HG03280 (cell line): ENCODE data around the gene MAGIX.
A peak's percentile ranks its signal among the peaks of the same experiment; 100 is the strongest.
"Not testable (repeated sequence)": the region's sequence is repeated elsewhere in the genome, so short reads cannot be mapped to it uniquely, and the experiment has no call there.

ENCODE experiments used
- ATAC-seq: cut with Tn5 transposase; IDR thresholded peaks from one replicate; pipeline ENCODE4 v1.9.1; 2021; ENCODE audit warnings: mild to moderate bottlenecking, moderate library complexity; ENCODE audit not compliant: unreplicated experiment

MAGIX gene

DNA sequence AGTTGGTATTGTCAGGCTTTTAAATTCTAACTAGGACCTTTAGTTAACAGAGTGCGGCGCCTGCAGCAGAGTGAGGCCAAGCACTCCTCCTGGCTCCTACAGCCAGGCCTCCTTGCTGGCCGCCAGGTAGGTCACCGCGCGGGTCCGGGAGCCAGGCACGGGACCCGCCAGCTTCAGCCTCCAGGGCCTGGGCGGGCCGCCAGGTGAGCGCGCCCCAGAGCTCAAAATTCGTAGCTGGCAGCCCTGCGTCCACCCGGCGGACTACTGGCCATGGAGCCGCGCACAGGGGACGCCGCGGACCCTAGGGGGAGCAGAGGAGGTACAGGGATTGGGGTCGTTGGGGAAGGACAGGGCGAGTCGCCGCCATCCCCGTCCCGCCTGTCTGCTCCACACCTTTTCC lies at the start of gene MAGIX:
TSS of gene MAGIX (plus strand) at position 139 of the 400 bp plus-strand sequence. CDS start at position 271, 132 bp downstream.
- ATAC-seq, result no peak

DNA sequence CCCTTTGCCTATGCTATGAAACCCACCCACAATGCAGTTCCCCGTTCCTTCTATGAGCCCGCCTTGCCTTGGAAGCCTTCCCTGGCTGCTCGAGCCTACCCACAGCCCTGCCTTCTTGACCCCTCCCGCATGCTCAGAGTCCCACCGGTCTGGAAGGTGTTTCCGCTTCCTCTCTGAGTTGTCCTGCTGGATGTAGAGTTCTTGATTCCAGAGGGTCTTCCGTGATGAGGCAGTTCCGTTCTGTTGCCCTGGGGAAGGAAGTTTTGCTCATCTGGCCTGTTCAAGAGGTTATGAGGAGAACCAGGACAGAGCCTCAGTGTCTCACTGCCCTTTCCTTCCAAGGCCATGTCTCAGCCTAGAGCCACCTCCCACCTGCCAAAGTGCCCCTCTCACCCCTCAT lies 46.5 kb upstream of the MAGIX start:
- no peak for ATAC-seq

DNA sequence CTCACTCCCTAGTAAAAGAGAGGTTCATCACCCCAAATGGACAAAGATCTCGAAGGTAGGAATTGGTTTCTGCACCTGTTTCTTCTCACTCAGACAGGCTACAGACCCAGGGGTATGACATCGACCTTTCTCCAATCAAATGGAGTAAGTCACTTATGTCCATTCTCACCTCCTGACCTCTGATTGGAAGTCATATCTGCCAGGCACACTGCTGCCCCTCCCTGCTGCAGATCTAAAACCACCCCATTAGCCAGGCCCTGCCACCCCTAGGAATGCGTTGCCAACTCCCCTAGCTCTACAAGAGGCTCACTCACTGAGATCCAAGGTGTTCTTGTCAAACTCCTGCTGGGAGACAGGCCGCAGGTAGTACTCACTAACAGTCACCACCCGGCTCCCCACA lies 45.8 kb upstream of the MAGIX start:
- ATAC-seq, result no peak

DNA sequence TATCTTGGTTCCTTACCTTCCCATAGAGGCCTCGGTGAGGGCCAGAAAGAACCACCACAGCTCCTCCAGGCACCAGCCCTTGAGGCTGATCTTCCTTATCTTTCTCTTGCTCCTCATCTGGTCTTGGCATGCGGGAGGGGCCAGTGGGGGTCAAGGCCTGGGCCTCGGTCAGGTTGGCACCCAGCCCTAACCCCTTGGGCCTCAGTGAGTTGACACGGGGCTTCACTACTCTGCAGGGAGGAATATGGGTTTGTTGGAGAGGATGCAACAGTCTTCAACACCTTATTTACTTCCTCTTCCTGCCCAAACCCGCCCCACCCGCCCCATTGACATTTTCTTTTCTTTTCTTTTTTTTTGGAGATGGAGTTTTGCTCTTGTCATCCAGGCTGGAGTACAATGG lies 45.0 kb upstream of the MAGIX start:
- no peak for ATAC-seq

DNA sequence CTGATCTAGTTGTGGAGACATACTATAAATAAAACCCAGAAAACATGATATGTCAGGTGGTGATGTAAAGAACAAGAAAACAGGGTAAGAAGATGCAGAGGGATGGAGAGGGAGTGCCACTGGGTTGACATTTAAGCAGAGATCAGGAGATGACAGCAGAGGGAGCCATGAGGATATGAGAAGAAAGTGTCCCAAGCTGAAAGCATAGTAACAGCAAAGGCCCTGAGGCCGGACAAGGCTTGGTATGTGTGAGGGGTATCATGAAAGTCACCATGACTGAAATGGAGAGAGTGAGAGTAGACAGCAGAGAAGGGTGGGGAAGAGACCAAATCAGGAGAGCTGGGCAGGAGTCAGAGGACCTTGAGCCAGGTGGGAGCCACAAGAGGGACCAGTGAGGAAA lies 42.5 kb upstream of the MAGIX start:
- ATAC-seq, result no peak

DNA sequence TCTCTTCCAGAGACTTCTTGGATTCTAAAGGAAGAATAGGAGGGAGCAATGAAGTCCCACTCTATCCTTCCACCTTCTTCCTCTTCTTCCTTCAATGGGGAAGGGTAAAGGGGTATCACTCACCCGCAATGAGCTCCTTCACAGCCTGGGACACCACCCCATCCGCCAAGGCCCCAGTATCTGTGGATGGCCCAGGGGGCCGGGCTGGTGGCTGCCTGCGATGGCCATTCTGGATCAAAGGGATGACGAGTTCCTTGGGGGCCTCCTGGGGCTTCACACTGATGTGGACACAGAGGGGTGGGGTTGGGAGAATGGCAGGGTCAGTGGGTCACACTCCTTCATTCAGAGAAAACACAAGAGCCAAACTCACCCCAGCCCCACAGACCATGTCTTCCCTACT lies 40.1 kb upstream of the MAGIX start:
- ATAC-seq, result no peak

DNA sequence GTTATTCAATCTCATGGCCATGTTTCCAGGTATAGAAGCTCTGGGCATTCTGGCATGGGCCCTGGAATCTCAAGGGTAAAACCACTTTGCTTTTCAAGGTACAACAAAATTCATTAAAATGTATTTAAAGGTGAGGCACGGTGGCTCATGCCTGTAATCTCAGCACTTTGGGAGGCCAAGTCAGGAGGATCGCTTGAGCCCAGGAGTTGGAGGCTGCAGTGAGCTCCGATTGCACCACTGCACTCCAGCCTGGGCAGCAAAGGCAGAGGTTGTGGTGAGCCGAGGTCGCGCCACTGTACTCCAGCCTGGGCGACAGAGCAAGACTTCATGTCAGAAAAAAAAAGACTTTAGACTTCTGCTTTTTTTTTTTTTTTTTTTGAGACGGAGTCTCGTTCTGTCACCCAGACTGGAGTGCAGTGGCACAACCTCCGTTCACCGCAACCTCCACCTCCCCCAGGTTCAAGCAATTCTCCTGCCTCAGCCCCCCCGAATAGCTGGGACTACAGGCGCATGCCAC lies 34.8 kb upstream of the MAGIX start:
- ATAC-seq, result not testable (repeated sequence)

DNA sequence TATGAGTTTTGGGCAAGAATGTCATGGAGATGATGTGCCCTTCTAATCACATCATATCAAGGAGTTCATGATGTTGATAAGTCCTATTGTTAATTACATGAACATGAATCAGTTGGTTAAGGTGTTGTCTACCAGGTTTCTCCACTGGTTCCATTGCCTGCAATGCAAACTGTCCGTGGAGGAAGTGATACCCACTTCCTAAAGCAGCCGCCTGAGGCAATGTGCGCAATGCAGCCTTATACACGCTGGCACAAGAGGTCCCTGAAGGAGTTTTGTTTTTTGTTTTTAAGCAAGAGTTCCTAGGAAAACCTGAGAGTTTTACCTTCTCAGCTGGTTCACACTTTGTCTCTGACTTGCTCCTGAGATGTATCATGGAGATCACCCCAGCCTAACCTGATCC lies 33.1 kb upstream of the MAGIX start:
- ATAC-seq, result no peak

DNA sequence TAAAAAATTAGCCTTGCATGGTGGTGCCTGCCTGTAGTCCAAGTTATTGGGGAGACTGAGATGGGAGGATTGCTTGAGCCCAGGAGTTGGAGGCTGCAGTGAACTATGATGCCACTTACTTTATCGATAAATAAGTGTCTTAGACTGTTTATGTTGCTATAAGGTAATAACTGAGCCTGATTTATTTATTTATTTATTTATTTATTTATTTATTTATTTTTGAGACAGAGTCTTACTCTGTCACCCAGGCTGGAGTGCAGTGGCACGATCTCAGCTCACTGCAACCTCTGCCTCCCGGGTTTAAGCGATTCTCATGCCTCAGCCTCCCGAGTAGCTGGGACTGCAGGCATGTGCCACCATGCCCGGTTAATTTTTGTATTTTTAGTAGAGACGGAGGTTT lies 30.3 kb upstream of the MAGIX start:
- ATAC-seq, result not testable (repeated sequence)

DNA sequence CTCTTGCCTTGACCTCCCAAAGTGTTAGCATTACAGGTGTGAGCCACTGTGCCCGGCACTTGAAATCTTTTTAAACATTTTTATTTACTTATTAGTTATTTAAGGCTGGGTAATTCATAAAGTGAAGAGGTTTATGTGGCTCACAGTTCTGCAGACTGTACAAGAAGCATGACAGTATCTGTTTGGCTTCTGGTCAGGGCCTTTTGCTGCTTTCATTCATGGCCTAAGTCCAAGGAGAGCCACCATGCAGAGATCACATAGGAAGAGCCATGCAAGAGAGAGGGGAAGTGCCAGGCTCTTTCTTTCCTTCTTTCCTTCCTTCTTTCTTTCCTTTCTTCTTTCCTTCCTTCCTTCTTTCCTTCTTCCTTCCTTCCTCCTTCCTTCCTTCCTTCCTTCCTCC lies 28.8 kb upstream of the MAGIX start:
- no peak for ATAC-seq

DNA sequence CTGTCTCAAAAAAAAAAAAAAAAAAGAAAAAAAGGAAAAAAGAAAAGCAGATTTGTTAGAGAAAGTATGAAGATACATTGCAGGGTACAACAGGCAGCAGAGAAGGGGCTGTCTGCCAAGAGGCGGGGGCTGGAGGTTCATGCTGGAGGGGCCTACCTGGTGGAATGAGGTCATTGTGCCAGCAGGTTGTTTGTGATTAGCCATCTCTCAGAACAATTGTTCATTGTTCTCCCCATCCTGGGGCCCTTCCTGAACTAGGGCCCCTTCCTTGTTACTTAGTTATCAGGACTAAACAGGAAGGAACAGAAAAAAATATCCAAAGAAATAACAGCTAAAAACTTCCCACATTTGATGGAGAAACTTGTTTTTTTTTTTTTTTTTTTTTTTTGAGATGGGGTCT lies 25.1 kb upstream of the MAGIX start:
- ATAC-seq, result no peak

DNA sequence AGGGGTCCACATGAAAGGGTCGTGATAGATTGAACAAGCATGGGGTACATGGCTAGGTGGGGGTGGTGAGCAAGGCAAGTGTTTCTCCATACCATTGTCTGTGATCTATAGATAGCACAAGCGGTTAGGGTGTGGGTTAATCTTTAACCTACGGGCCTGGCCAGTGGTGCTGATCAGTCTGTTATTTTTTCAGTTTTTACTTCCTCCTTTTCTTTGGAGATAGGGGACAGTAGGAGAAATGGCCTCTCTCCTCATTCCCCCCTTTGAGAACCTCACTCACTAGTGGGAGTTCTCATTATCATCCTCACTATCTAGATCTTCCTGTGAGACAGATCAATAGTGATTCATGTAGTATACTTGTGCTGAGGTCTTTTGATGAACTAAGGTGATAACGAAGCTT lies 22.8 kb upstream of the MAGIX start:
- ATAC-seq, result no peak

DNA sequence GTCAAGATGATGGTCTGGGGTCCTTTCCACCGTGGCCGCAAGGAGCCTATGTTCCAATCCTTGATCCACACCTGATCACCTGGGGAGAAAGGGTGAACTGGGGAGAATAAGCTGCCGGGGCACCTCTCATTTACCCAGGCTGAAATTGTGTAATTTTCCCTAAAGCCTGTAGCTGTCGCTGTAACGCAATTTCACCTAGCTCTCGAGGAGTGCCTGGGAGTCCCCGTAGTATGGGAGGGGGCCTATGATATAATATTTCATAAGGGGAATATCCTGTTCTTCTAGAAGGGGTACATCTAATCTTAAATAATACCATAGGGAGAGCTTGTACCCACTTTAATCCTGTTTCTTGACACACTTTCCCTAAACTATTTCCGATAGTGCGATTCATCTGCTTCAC lies 20.3 kb upstream of the MAGIX start:
- ATAC-seq, result not testable (repeated sequence)

DNA sequence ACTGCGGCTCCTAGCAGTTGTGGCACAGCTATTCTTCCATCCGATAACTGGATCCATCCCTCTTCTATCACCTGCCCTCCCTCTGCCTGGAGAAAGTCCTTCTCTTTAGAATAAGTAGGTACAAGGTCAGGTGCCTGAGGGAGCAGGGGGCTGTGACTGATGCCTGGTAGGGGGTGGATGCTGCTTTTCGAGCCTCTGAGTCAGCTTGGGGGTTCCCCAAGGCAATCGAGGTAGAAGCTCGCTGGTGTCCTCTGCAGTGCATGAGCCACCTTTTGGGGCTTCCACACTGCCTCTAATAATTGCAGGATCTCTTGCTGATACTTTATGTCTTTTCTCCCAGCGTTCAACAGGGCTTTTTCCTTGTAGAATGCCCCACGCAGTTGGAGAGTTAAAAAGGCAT lies 19.4 kb upstream of the MAGIX start:
- not testable (repeated sequence) for ATAC-seq

DNA sequence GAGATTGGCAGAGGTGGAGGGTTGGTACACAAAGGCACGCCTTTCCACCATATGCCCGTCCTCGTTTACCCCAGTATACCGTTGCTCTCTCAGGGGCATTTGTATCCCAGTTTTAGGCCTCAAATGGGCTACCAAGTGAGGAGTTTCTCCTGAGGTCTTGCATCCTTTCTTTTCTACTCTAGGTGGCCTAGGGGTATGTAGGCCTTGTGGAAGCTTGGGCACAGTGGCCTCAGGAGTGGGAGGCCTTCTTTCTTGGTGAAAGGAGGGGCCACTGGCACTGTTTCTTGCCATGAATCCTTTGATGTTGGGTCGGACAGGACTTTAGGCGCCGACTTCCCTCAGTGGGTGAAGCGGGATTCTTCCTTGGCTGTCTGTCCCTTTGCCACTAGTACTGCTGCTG lies 15.3 kb upstream of the MAGIX start:
- no peak for ATAC-seq

DNA sequence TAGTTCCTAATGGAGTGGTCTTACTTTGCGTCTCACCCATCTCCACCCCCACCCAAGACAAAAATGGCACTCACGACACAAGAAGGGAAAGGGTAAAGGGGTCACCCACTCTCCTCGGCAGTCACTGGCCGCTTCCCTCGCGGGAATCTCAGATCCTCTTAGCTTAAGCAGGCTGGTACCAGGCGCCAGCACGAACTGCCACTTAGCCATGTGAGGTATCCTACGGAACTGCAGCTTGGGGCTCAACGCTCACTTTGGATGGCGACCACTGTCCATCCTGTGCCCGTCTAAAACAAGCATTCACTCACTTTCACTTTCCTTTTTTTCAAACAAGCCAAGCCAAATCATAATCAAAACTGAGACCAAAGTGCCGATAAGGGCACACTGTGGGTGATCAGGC lies 14.6 kb upstream of the MAGIX start:
- ATAC-seq, result no peak

DNA sequence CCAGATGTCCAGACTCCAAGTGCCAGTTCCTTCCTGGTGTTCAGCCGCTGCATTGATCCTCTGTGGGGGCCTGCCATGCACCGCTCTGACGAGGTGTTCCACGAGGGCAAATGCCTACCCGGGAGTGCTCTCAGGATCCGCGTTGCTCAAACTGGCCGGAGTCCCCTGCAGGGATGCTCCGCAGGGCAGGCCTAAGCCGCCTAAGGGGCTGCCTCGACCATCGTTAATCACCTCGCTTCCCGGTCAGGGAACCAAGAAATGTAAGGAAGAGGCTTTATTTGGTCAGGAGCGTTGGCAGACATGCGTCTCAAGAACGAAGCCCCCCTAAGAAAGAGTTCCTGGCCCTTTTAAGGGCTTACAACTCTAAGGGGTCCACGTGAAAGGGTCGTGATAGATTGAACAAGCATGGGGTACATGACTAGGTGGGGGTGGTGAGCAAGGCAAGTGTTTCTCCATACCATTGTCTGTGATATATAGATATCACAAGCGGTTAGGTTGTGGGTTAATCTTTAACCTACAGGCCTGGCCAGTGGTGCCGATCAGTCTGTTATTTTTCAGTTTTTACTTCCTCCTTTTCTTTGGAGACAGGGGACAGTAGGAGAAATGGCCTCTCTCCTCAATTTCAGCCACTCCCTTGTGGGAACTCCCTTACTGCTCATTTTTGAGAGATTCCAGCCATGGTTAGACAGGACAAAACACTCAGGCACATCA lies 14.0 kb upstream of the MAGIX start:
- not testable (repeated sequence) for ATAC-seq

DNA sequence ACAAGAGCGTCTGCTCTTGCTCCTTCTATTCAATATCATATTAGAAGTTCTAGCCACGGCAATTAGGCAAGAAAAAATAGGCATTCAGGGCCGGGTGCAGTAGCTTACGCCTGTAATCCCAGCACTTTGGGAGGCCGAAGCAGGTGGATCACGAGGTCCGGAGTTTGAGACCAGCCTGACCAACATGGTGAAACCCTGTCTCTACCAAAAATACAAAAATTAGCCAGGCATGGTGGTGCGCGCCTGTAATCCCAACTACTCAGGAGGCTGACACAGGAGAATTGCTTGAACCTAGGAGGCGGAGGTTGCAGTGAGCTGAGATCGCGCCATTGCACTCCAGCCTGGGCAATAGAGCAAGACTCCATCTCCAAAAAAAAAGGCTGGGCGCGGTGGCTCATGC lies 13.3 kb upstream of the MAGIX start:
- not testable (repeated sequence) for ATAC-seq

DNA sequence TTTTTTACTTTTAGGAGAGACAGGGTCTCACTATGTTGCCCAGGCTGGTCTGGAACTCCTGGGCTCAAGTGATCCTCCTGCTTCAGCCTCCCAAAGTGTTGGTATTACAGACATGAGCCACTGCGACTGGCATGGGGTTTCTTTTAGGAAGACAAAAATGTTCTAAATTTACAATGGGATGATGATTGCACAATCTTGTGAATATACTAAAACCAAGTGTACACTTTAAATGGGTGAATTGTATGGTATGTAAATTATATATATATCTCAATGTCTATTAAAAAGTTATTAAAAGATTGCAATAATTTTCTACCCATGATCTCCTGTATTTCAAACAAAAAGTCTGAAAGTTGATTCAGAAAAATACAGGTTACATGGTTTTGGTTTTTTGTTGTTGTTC lies 9.1 kb upstream of the MAGIX start:
- ATAC-seq, result no peak

DNA sequence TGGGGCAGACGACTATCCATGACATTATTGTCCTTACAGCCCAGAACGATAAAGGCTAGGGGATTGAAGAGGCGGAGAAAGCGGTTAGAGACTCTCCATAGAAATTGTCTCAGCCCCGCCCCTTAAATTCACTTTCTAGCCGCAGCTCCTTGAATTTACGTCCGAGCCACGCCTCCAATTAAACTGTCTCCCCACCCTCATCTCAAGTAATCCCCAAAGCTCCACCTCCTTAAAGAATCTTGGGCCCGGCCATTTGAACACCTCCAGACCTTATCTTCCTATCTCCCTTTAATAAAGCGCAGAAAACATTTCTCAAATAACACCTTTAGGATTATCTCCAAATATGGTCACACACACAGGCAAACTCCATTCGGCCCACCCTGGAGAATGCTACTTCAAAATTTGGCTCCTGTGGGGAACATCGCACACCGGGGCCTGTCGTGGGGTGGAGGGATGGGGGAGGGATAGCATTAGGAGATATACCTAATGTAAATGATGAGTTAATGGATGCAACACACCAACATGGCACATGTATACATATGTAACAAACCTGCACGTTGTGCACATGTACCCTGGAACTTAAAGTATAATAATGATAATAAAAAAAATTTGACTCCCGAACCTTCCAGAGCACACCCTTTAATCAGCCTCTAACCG lies 7.2 kb upstream of the MAGIX start:
- peak; percentile 8 for ATAC-seq

DNA sequence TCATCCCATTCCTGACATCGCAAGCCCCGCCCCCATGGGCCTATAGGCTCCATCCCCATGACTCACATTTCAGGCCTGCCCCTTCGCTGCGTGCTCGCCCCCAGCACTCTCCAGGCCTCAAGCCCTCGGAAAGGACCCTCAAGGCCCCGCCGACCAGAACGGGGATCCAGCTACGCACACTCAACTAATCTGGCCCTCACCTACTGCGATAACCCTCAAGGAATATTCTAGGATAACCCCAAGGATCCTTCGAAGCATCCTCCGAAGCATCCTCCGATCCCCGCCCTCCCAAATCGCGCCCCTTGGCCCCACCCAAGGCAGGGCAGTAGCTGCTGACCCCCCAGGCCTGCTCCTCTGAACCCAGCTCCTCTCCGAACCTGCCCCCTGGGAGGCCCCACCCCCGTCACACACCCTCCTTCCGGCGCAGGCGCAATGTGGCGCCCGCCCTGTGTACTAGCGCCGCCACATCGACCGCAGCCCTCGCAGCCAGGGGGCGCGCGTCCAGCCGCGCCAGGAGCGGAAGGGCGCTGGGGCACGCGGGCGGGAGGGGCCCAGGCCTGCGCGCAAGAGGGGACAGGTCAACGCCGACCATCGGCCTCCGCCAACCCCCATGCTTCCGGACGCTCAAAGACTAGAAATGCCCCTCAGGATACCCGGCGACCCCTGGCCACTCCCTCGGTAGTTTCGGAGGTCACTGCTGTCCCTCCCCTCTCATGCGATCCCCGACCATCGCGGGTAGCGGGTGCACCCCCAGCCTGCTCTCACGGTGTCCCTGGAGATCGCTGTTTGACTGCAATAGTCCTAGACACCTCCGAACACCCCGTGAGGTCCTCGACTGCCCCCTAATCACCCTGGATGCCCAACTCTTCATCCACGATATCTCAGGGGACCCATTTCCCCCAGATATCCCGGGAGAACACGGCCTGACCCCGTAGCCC lies 6.4 kb upstream of the MAGIX start:
- peak; percentile 94 for ATAC-seq
